K562 (cell line): ENCODE data around the gene MBD1. TPM values are rescaled to one million over a fixed set of nuclear protein-coding genes. Genes with fewer than 3 reads are reported as not detected.
A peak's percentile ranks its signal among the peaks of the same experiment; 100 is the strongest.

Source experiments
- BCL6 ChIP-seq: fragments of 250-450 bp; sonication (Bioruptor Pico); IDR thresholded peaks from 2 replicates; pipeline ENCODE4 v1.4.0; 2020
- ELF2 ChIP-seq: fragments of 250-450 bp; sonication (Bioruptor Pico); IDR thresholded peaks from 2 replicates; pipeline ENCODE4 v1.5.0; 2021; ENCODE audit warnings: mild to moderate bottlenecking
- EP300 ChIP-seq: IDR thresholded peaks from 2 replicates; pipeline ENCODE4 v1.6.1; 2012; ENCODE audit warnings: low read length, improper control_type of control experiment
- IRF2 ChIP-seq: sonication (generic); formaldehyde crosslinking; IDR thresholded peaks from 2 replicates; pipeline ENCODE4 v1.8.1; 2022; ENCODE audit warnings: mild to moderate bottlenecking, missing genetic modification reagents
- MYBL2 ChIP-seq, 2 experiments: fragments of 450-650 bp in 1 of 2; sonication (generic) in 1 of 2; formaldehyde crosslinking in 1 of 2; IDR thresholded peaks; 2 replicates each; pipeline versions ENCODE4 v1.6.1 to v1.8.1; 2017 to 2022; ENCODE audit warnings: borderline replicate concordance in 1 of 2, inconsistent platforms in 1 of 2, low read depth in 1 of 2, mild to moderate bottlenecking in 1 of 2, missing genetic modification reagents in 1 of 2, moderate library complexity in 1 of 2
- RBM14 ChIP-seq: fragments of 200-400 bp; formaldehyde crosslinking; IDR thresholded peaks from 2 replicates; pipeline ENCODE4 v1.6.1; 2018; ENCODE audit warnings: low read depth, mild to moderate bottlenecking, low read length, moderate library complexity, borderline replicate concordance; ENCODE audit not compliant: insufficient read depth
- RHOXF2B ChIP-seq: fragments of 250-450 bp; sonication (Bioruptor Pico); conservative IDR thresholded peaks from 2 replicates; pipeline ENCODE4 v1.5.1; 2021
- SAFB2 ChIP-seq: fragments of 200-400 bp; formaldehyde crosslinking; IDR thresholded peaks from 2 replicates; pipeline ENCODE4 v1.6.1; 2018; ENCODE audit warnings: borderline replicate concordance, low read length, low read depth, moderate library complexity; ENCODE audit not compliant: severe bottlenecking
- STAT5A ChIP-seq: IDR thresholded peaks from 2 replicates; pipeline ENCODE4 v1.6.1; 2012; ENCODE audit warnings: low read length, inconsistent platforms, borderline replicate concordance
- ZNF586 ChIP-seq: fragments of 450-650 bp; formaldehyde crosslinking; conservative IDR thresholded peaks from 2 replicates; pipeline ENCODE4 v1.4.0; 2020; ENCODE audit warnings: mild to moderate bottlenecking, moderate library complexity
- ZNF696 ChIP-seq: fragments of 250-450 bp; sonication (Bioruptor Pico); conservative IDR thresholded peaks from 2 replicates; pipeline ENCODE4 v1.4.0; 2020; ENCODE audit warnings: mild to moderate bottlenecking, moderate library complexity
- ZNF766 ChIP-seq: fragments of 200-800 bp; sonication (Bioruptor generic); conservative IDR thresholded peaks from 2 replicates; pipeline ENCODE4 v1.6.1; 2016; ENCODE audit warnings: missing genetic modification characterization, missing compliant biosample characterization
- ZNF77 ChIP-seq: fragments of 250-450 bp; sonication (Bioruptor Pico); IDR thresholded peaks from 2 replicates; pipeline ENCODE4 v1.5.0; 2020
- polyA plus RNA-seq, 8 experiments: library from polyadenylated mRNA; depleted of rRNA in 4 of 8; stranded (reverse) in 5 of 8; unstranded in 3 of 8; fragments of >200 nt; fragmentation: Nextera tagmentation in 2 of 8; fragmentation: Illumina TruSeq in 1 of 8; extraction: Ambion mirVana in 2 of 8; extraction: Trizol in 1 of 8; gene quantifications; 2 replicates each; pipeline versions ENCODE4 v1.2.1 to v1.2.3, GENCODE V29; 2011 to 2014; ENCODE audit warnings: inconsistent platforms in 1 of 8, missing spikeins in 1 of 8
- total RNA-seq, 7 experiments: library from RNA; depleted of rRNA in 6 of 7; stranded (reverse); fragments of >200 nt in 6 of 7; fragmentation: Illumina TruSeq in 2 of 7; extraction: Trizol in 2 of 7; gene quantifications; 2 replicates each; pipeline versions ENCODE4 v1.2.1 to v1.2.3, GENCODE V29; 2011 to 2021; ENCODE audit warnings: low replicate concordance in 1 of 7
- TF ChIP-seq, protein P1 (sequence below): fragments of 450-650 bp; IDR thresholded peaks from 2 replicates; pipeline ENCODE4 v1.6.1; 2016; ENCODE audit warnings: low read depth, mild to moderate bottlenecking, moderate library complexity
- TF ChIP-seq, protein P2 (sequence below): fragments of 150-350 bp; IDR thresholded peaks from 2 replicates; pipeline ENCODE4 v1.6.1; 2014; ENCODE audit warnings: low read depth, mild to moderate bottlenecking, low read length, borderline replicate concordance
- TF ChIP-seq, protein P3 (sequence below): fragments of 200-800 bp; sonication (Bioruptor generic); IDR thresholded peaks from 2 replicates; pipeline ENCODE4 v1.6.1; 2017; ENCODE audit warnings: missing genetic modification characterization, missing compliant biosample characterization
- TF ChIP-seq, protein P4 (sequence below): fragments of 250-450 bp; sonication (Bioruptor Pico); IDR thresholded peaks from 2 replicates; pipeline ENCODE4 v1.5.0; 2020; ENCODE audit warnings: mild to moderate bottlenecking
- TF ChIP-seq, protein P5 (sequence below): sonication (generic); formaldehyde crosslinking; IDR thresholded peaks from 2 replicates; pipeline ENCODE4 v1.8.0; 2023; ENCODE audit warnings: mild to moderate bottlenecking, missing genetic modification reagents

MBD1 gene
- total and polyA plus RNA-seq, 9 of the 15 experiments (the other 6 are each of a cell fraction or from before 2014, with no cell fraction given): 3.0 to 59.7 (median 31.7) TPM

DNA sequence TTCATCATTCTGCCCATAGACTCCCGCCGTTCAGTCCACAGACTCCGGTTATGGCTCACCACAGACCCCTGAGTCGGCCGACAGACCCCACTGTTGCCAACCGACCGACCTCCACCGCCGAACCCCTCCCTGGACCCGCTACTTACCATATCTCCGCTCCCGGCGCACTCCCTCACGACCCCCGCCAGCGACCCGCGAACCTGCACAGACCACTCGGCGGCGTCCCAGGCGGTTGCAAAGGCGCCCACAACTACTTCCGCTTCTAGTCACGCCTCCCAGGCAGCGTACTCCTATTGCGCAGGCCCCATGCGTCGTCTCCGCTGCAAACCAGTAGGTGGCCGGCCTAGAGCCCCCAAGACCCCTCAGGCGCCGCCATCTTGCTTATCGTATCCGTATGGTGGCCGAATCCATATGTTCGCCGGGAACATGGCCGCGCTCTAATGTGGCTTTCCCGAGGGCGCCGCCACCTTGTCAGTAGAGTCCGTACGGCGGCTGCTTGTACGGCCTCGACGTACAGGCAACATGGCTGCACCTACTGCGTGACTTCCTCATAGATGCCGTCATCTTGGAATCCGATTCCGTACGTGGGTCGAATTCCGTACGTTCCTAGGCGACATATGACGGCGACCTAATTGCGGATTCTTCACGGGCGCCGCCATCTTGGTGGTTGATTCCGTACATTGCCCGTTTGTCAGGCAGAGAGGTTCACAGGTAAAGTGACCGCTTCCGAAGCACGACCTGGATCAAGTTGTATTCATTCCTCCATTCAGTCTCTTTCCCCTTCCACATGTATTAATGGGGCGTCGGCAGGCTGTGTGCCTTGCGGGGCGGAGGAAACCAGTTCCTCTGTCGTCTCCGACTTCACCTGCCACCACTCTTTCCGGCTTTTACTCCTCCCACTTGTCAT lies 6.4 kb upstream of the MBD1 start, which contains the start of gene CXXC1 (continued):
- TF ChIP-seq BCL6 (CRISPR knock-in tag) (peak; percentile 89), ZNF696 (no peak), ZNF77 (no peak), EP300 (0 out of 2 replicates have a peak, but pooled peaks have one; percentile 4), RHOXF2B (CRISPR knock-in tag) (no peak), ELF2 (peak; percentile 88), ZNF766 (CRISPR knock-in tag) (peak; percentile 99), ZNF586 (CRISPR knock-in tag) (no peak), IRF2 (no peak), MYBL2 (IDR thresholded peaks at IDR 0.05; ENCODE audit: low read depth) (peak; percentile 92), MYBL2 (CRISPR knock-in tag; IDR thresholded peaks at IDR 0.05; ENCODE audit: borderline replicate concordance) (no peak), SAFB2 (no peak), STAT5A (no peak), RBM14 (no peak)
- TF ChIP-seq, protein P1, sequence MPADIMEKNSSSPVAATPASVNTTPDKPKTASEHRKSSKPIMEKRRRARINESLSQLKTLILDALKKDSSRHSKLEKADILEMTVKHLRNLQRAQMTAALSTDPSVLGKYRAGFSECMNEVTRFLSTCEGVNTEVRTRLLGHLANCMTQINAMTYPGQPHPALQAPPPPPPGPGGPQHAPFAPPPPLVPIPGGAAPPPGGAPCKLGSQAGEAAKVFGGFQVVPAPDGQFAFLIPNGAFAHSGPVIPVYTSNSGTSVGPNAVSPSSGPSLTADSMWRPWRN: no peak
- TF ChIP-seq, protein P2, sequence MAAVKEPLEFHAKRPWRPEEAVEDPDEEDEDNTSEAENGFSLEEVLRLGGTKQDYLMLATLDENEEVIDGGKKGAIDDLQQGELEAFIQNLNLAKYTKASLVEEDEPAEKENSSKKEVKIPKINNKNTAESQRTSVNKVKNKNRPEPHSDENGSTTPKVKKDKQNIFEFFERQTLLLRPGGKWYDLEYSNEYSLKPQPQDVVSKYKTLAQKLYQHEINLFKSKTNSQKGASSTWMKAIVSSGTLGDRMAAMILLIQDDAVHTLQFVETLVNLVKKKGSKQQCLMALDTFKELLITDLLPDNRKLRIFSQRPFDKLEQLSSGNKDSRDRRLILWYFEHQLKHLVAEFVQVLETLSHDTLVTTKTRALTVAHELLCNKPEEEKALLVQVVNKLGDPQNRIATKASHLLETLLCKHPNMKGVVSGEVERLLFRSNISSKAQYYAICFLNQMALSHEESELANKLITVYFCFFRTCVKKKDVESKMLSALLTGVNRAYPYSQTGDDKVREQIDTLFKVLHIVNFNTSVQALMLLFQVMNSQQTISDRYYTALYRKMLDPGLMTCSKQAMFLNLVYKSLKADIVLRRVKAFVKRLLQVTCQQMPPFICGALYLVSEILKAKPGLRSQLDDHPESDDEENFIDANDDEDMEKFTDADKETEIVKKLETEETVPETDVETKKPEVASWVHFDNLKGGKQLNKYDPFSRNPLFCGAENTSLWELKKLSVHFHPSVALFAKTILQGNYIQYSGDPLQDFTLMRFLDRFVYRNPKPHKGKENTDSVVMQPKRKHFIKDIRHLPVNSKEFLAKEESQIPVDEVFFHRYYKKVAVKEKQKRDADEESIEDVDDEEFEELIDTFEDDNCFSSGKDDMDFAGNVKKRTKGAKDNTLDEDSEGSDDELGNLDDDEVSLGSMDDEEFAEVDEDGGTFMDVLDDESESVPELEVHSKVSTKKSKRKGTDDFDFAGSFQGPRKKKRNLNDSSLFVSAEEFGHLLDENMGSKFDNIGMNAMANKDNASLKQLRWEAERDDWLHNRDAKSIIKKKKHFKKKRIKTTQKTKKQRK: no peak
- TF ChIP-seq, protein P3, sequence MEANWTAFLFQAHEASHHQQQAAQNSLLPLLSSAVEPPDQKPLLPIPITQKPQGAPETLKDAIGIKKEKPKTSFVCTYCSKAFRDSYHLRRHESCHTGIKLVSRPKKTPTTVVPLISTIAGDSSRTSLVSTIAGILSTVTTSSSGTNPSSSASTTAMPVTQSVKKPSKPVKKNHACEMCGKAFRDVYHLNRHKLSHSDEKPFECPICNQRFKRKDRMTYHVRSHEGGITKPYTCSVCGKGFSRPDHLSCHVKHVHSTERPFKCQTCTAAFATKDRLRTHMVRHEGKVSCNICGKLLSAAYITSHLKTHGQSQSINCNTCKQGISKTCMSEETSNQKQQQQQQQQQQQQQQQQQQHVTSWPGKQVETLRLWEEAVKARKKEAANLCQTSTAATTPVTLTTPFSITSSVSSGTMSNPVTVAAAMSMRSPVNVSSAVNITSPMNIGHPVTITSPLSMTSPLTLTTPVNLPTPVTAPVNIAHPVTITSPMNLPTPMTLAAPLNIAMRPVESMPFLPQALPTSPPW (CRISPR knock-in tag): peak; percentile 72
- TF ChIP-seq, protein P4, sequence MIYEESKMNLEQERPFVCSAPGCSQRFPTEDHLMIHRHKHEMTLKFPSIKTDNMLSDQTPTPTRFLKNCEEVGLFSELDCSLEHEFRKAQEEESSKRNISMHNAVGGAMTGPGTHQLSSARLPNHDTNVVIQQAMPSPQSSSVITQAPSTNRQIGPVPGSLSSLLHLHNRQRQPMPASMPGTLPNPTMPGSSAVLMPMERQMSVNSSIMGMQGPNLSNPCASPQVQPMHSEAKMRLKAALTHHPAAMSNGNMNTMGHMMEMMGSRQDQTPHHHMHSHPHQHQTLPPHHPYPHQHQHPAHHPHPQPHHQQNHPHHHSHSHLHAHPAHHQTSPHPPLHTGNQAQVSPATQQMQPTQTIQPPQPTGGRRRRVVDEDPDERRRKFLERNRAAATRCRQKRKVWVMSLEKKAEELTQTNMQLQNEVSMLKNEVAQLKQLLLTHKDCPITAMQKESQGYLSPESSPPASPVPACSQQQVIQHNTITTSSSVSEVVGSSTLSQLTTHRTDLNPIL (CRISPR knock-in tag): no peak
- TF ChIP-seq, protein P5, sequence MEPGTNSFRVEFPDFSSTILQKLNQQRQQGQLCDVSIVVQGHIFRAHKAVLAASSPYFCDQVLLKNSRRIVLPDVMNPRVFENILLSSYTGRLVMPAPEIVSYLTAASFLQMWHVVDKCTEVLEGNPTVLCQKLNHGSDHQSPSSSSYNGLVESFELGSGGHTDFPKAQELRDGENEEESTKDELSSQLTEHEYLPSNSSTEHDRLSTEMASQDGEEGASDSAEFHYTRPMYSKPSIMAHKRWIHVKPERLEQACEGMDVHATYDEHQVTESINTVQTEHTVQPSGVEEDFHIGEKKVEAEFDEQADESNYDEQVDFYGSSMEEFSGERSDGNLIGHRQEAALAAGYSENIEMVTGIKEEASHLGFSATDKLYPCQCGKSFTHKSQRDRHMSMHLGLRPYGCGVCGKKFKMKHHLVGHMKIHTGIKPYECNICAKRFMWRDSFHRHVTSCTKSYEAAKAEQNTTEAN (CRISPR knock-in tag): no peak
